GM12878 (cell line): Measurements from ENCODE around the gene BORCS5. TPM values are rescaled to one million over a fixed set of nuclear protein-coding genes. Genes with fewer than 3 reads are reported as not detected.

ENCODE experiments used
- ATAC-seq: fragments of 200-7000 bp; cut with Tn5 transposase; 3 replicates; pipeline ENCODE4 v1.9.1; 2020; ENCODE audit warnings: mild to moderate bottlenecking, moderate library complexity
- BruUV-seq: library from RNA; stranded (reverse); fragments of 400-500 nt; replicated peaks from 2 replicates; lab custom pipeline; 2021; lab: Mats Ljungman, UMichigan
- CTCF ChIA-PET: fragments of 300-600 bp; sonication (Branson Sonifier 250); formaldehyde crosslinking; extraction: SDS; loops from one replicate; lab custom pipeline; 2021; ENCODE audit warnings: inconsistent platforms; lab: Yijun Ruan, JAX
- POLR2A ChIA-PET: fragments of 350-600 bp; formaldehyde crosslinking; extraction: SDS; loops from one replicate; lab custom pipeline; 2021; ENCODE audit warnings: inconsistent platforms; lab: Charles Lee
- RAD21 ChIA-PET: fragments of 300-600 bp; sonication (Branson Sonifier 250); formaldehyde crosslinking; loops from one replicate; lab custom pipeline; 2023; ENCODE audit warnings: antibody characterized with exemption; ENCODE audit not compliant: unreplicated experiment; lab: Charles Lee
- SMC1A ChIA-PET: fragments of 300-600 bp; sonication (Branson Sonifier 250); formaldehyde crosslinking; loops from one replicate; lab custom pipeline; 2023; ENCODE audit not compliant: unreplicated experiment, uncharacterized antibody; lab: Charles Lee
- DNase-seq: peaks from one replicate; pipeline ENCODE4 v3.0.0-alpha.2; 2011; ENCODE audit warnings: low read depth, low spot score
- FAIRE-seq: peaks from 3 replicates; lab custom pipeline; 2011; peaks lifted over from hg19 to GRCh38; lab: Jason Lieb, UNC
- H2AFZ ChIP-seq: 2 replicates; pipeline ENCODE4 v1.6.0; 2011; ENCODE audit warnings: low read depth, low read length, control low read depth; ENCODE audit not compliant: control insufficient read depth
- H3K27ac ChIP-seq: 2 replicates; pipeline ENCODE4 v1.5.1; 2011; ENCODE audit warnings: control low read depth; ENCODE audit not compliant: control insufficient read depth, insufficient read depth
- H3K27me3 ChIP-seq, 2 experiments: replicated peaks in 1 of 2; 2 replicates each; pipeline versions ENCODE4 v1.6.0 to v1.6.1; 2011; ENCODE audit warnings: low read length in 1 of 2; ENCODE audit not compliant: control insufficient read depth in 2 of 2, insufficient read depth in 2 of 2
- H3K36me3 ChIP-seq, 2 experiments: 2 replicates each; pipeline ENCODE4 v1.5.1; 2011; ENCODE audit warnings: low read length in 1 of 2; ENCODE audit not compliant: control insufficient read depth in 2 of 2, insufficient read depth in 2 of 2
- H3K4me1 ChIP-seq: 2 replicates; pipeline ENCODE4 v1.6.1; 2011; ENCODE audit warnings: mild to moderate bottlenecking, low read length, moderate library complexity, mixed read lengths; ENCODE audit not compliant: control insufficient read depth, insufficient read depth
- H3K4me2 ChIP-seq: 2 replicates; pipeline ENCODE4 v1.6.0; 2011; ENCODE audit warnings: control low read depth; ENCODE audit not compliant: control insufficient read depth, insufficient read depth
- H3K4me3 ChIP-seq: fragments of 200-600 bp; sonication (generic); 2 replicates; pipeline ENCODE4 v1.5.1; 2016
- H3K79me2 ChIP-seq: 2 replicates; pipeline ENCODE4 v1.6.0; 2011; ENCODE audit warnings: low read length; ENCODE audit not compliant: control insufficient read depth, insufficient read depth
- H3K9ac ChIP-seq: 2 replicates; pipeline ENCODE4 v1.8.0; 2011; ENCODE audit warnings: low read length, control low read depth, mixed read lengths; ENCODE audit not compliant: control insufficient read depth, insufficient read depth
- H3K9me3 ChIP-seq: replicated peaks from 3 replicates; pipeline ENCODE4 v1.5.1; 2011; ENCODE audit warnings: mild to moderate bottlenecking, low read length; ENCODE audit not compliant: control insufficient read depth, insufficient read depth
- H4K20me1 ChIP-seq: 2 replicates; pipeline ENCODE4 v1.6.0; 2011; ENCODE audit not compliant: control insufficient read depth, insufficient read depth
- EGR1 ChIP-seq, 2 experiments: IDR thresholded peaks; 1 replicate in 1 of 2; 2 replicates in 1 of 2; pipeline ENCODE4 v1.6.1; 2011 to 2012; ENCODE audit warnings: low read depth in 2 of 2, low read length in 2 of 2, borderline replicate concordance in 1 of 2, mild to moderate bottlenecking in 1 of 2, moderate library complexity in 1 of 2
- NBN ChIP-seq: fragments of 450-650 bp; IDR thresholded peaks from 2 replicates; pipeline ENCODE4 v1.6.1; 2016
- PBX3 ChIP-seq: IDR thresholded peaks from 2 replicates; pipeline ENCODE4 v1.6.1; 2011; ENCODE audit warnings: mild to moderate bottlenecking, low read depth, low read length, moderate library complexity; ENCODE audit not compliant: insufficient replicate concordance
- ZBTB4 ChIP-seq: fragments of 450-650 bp; formaldehyde crosslinking; IDR thresholded peaks from 2 replicates; pipeline ENCODE4 v1.4.0; 2022; ENCODE audit warnings: mild to moderate bottlenecking, moderate library complexity
- ZNF592 ChIP-seq: fragments of 450-650 bp; IDR thresholded peaks from 2 replicates; pipeline ENCODE4 v1.6.1; 2017; ENCODE audit warnings: mild to moderate bottlenecking, moderate library complexity
- WGBS: methylation state at CpG from one replicate; pipeline ENCODE4 v1.1.6; 2016; ENCODE audit warnings: low lambda C conversion rate; ENCODE audit not compliant: insufficient replicate concordance, insufficient coverage; ENCODE audit errors: missing lambda C conversion rate; 5-methylcytosine and 5-hydroxymethylcytosine counted together
- in situ Hi-C: fragments of 300-500 bp; cut with MboI; formaldehyde crosslinking; loops from 9 replicates; pipeline ENCODE4 v1.14.3; 2018; ENCODE audit warnings: mixed read lengths
- intact Hi-C: fragments of 100-400 bp; cut with micrococcal nuclease; formaldehyde crosslinking; loops from one replicate; pipeline ENCODE4 v1.14.2; 2022; ENCODE audit not compliant: unreplicated experiment
- polyA plus RNA-seq, 11 experiments: library from polyadenylated mRNA; depleted of rRNA in 4 of 11; unstranded in 6 of 11; stranded (reverse) in 5 of 11; fragments of >200 nt; fragmentation: Nextera tagmentation in 4 of 11; fragmentation: Illumina TruSeq in 1 of 11; extraction: Ambion mirVana in 4 of 11; extraction: Trizol in 1 of 11; gene quantifications; 1 replicate in 1 of 11; 2 replicates in 10 of 11; pipeline versions ENCODE4 v1.2.1 to v1.2.3, GENCODE V29; 2011 to 2016; ENCODE audit warnings: inconsistent platforms in 2 of 11, missing spikeins in 2 of 11, low read depth in 1 of 11
- total RNA-seq, 4 experiments: library from RNA; depleted of rRNA in 3 of 4; stranded (reverse); fragments of >200 nt in 3 of 4; fragmentation: Illumina TruSeq in 1 of 4; extraction: Trizol in 1 of 4; gene quantifications; 2 replicates each; pipeline versions ENCODE4 v1.2.1 to v1.2.3, GENCODE V29; 2013 to 2021

Gene BORCS5
- total and polyA plus RNA-seq, 10 of the 15 experiments (the other 5 are each of a cell fraction or from before 2014, with no cell fraction given), result 1.4 to 39.7 (median 16.1) TPM

- TF ChIP-seq PBX3 (no peak), ZNF592 (no peak)
Measured at GRCh38 chr12:12451098-12451497, 94.2 kb downstream of the BORCS5 start (continued).

DNA sequence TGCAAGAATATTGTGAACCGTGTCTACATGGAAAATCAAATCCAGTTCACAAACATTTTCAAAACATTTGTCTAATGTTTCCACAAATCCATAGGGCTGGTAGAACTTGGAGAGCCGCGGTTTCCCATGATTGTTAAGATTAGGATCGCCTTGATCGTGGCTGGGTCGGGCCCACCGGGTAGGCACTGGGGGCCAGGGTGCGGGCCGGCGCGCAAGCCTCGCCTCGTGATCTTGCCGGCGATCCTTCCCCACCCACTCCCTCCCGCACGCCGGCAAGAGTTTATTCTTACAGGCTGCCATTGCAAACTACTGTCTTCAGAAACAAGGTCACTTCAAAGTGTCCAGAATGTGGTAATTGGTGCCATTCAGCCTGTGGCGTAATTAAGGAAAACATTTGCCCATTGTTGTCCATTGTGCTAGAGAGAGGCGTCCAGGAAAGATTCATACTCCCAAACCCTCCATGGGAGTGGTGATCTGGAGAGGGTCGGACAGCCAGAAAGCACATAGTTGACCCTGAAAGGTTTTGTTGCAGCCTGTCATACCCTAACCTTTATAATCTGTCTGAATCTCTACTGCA is 95.5 kb downstream of the BORCS5 start:
- ChIA-PET SMC1A (interaction anchor here (1.1 to 1.4 kb wide), 2 partner anchors 10 to 21 kb away, joined by 3 to 6 read pairs; no protein-coding TSS in a partner anchor), RAD21 (no interaction called here), POLR2A (interaction anchor here (0.5 kb wide), 1 partner anchor 80 kb away, joined by 3 read pairs; no protein-coding TSS in a partner anchor), CTCF (interaction anchor here (0.7 kb wide), 1 partner anchor 230 kb away, joined by 3 read pairs; no protein-coding TSS in a partner anchor)
- no peaks in the 10 kb centered on the region for H4K20me1 ChIP-seq
- DNase-seq (no peak), ATAC-seq (no peak), FAIRE-seq (no peak)
- in situ Hi-C loops, result no loop called here
- no peak overlapping the region for H3K4me2 ChIP-seq
- WGBS, result 93% methylated on average over 21 of the region's 21 CpGs
- no peaks in the 10 kb centered on the region for H3K36me3 ChIP-seq
- no peaks in the 10 kb centered on the region for H3K27me3 ChIP-seq
- H3K27ac ChIP-seq, result no peak overlapping the region
- no peaks in the 10 kb centered on the region for H3K9me3 ChIP-seq
- peaks cover 5% of the 10 kb centered on the region; the same call in 1 of the 2 replicates for H3K4me1 ChIP-seq
- no peak overlapping the region for H3K9ac ChIP-seq
- BruUV-seq, result no TSS peak
- H2AFZ ChIP-seq, result no peak overlapping the region
- intact Hi-C loops, result no loop called here
- H3K79me2 ChIP-seq, result no peaks in the 10 kb centered on the region
- no peak overlapping the region for H3K4me3 ChIP-seq
- TF ChIP-seq ZBTB4 (CRISPR knock-in tag), result no peak
- no peak for TF ChIP-seq EGR1 (IDR thresholded peaks at IDR 0.05; ENCODE audit: borderline replicate concordance in 1 of 2, low read depth in 2 of 2, low read length in 2 of 2)
- no peak for TF ChIP-seq NBN
- TF ChIP-seq PBX3, result no peak
